Mammary epithelial cell (primary cell): Measurements from ENCODE around the gene NFKB1.

Experiments
- EZH2 ChIP-seq: IDR thresholded peaks from 2 replicates; pipeline ENCODE4 v1.6.1; 2012; ENCODE audit warnings: low read length, inconsistent platforms, borderline replicate concordance
- TF ChIP-seq, protein P1 (sequence below), 2 donors: IDR thresholded peaks in 1 of 2; conservative IDR thresholded peaks in 1 of 2; 2 replicates each; pipeline ENCODE4 v1.5.1; 2011 to 2012; ENCODE audit warnings: inconsistent platforms in 2 of 2, low read length in 2 of 2, mild to moderate bottlenecking in 2 of 2, control low read depth in 1 of 2, low read depth in 1 of 2; ENCODE audit not compliant: insufficient read depth in 1 of 2; ENCODE audit errors: extremely low read depth in 1 of 2

DNA sequence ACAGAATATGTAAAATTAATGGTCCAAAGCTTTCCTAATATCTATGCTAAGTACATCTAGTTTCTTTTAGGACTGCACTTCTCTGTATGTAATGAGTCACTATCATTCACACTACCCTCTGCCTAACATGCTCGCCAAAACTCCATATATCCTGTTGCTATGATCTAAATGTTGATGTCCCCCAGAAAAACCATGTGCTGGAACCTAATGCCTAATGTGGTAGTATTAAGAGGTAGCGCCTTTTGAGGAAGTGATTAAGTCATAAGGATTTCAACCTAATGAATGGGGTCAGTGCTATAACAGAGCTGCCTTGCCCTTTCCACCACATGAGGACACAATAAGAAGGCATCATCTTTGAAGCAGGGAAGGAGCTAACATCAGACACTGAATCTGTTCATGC lies 34.9 kb upstream of the NFKB1 start:
- no peak for TF ChIP-seq EZH2
- TF ChIP-seq, protein P1, sequence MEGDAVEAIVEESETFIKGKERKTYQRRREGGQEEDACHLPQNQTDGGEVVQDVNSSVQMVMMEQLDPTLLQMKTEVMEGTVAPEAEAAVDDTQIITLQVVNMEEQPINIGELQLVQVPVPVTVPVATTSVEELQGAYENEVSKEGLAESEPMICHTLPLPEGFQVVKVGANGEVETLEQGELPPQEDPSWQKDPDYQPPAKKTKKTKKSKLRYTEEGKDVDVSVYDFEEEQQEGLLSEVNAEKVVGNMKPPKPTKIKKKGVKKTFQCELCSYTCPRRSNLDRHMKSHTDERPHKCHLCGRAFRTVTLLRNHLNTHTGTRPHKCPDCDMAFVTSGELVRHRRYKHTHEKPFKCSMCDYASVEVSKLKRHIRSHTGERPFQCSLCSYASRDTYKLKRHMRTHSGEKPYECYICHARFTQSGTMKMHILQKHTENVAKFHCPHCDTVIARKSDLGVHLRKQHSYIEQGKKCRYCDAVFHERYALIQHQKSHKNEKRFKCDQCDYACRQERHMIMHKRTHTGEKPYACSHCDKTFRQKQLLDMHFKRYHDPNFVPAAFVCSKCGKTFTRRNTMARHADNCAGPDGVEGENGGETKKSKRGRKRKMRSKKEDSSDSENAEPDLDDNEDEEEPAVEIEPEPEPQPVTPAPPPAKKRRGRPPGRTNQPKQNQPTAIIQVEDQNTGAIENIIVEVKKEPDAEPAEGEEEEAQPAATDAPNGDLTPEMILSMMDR (conservative IDR thresholded peaks at IDR 0.05 in 1 of 2, IDR thresholded peaks at IDR 0.05 in 1 of 2; ENCODE audit: extremely low read depth in 1 of 2, insufficient read depth in 1 of 2, low read depth in 1 of 2, low read length in 2 of 2), result no peak
